GM18526 (cell line): ENCODE data around the gene MAPK8IP1.

Source experiments
- POLR2A ChIP-seq: IDR thresholded peaks from 3 replicates; pipeline ENCODE4 v1.6.1; 2011; ENCODE audit not compliant: insufficient read length; ENCODE audit errors: extremely low read depth

MAPK8IP1 gene

GRCh38 chr11:45897556-45897955 is 12.1 kb downstream of the MAPK8IP1 start:
- TF ChIP-seq POLR2A: no peak

GRCh38 chr11:45899086-45899447 is 13.6 kb downstream of the MAPK8IP1 start:
- no peak for TF ChIP-seq POLR2A

- TF ChIP-seq POLR2A: no peak
Observed at GRCh38 chr11:45899448-45900174, 14.2 kb downstream of the MAPK8IP1 start.

- TF ChIP-seq POLR2A: no peak
Observed at GRCh38 chr11:45900916-45901617, 15.6 kb downstream of the MAPK8IP1 start.

GRCh38 chr11:45901626-45902025 is 16.2 kb downstream of the MAPK8IP1 start:
- no peak for TF ChIP-seq POLR2A

GRCh38 chr11:45902452-45903380 is 17.3 kb downstream of the MAPK8IP1 start:
- TF ChIP-seq POLR2A: no peak

- no peak for TF ChIP-seq POLR2A
Observed at GRCh38 chr11:45904309-45904915, 19.0 kb downstream of the MAPK8IP1 start.

- TF ChIP-seq POLR2A: no peak
Observed at GRCh38 chr11:45905095-45905494, 19.6 kb downstream of the MAPK8IP1 start.

- no peak for TF ChIP-seq POLR2A
Observed at GRCh38 chr11:45906096-45906682, 20.7 kb downstream of the MAPK8IP1 start.

- TF ChIP-seq POLR2A: no peak
Observed at GRCh38 chr11:45906965-45907611, 21.6 kb downstream of the MAPK8IP1 start, which contains the start of gene FREY1. FREY1 (minus strand) TSS chr11:45907271; CDS start chr11:45907245, 26 bp downstream.

- TF ChIP-seq POLR2A: no peak
Observed at GRCh38 chr11:45907911-45908370, 22.5 kb downstream of the MAPK8IP1 start.

GRCh38 chr11:45909594-45910475 is 24.4 kb downstream of the MAPK8IP1 start:
- TF ChIP-seq POLR2A: no peak

GRCh38 chr11:45910623-45911022 is 25.2 kb downstream of the MAPK8IP1 start:
- TF ChIP-seq POLR2A: no peak
